ENCODE measurements around the gene SELENOI.
A peak's percentile ranks its signal among the peaks of the same experiment; 100 is the strongest.
"Not testable (repeated sequence)": the region's sequence is repeated elsewhere in the genome, so short reads cannot be mapped to it uniquely, and the experiment has no call there.

The SELENOI gene

GRCh38 chr2:26330114-26330549 is 15.8 kb upstream of the SELENOI start:
- 0% methylated on average over 5 of the region's 7 CpGs for WGBS
- H3K4ac ChIP-seq (ENCODE audit: low read depth in 1 of 2, low read length in 2 of 2), result no peak overlapping the region

GRCh38 chr2:26330604-26331003 is 15.3 kb upstream of the SELENOI start:
- Histone ChIP-seq H3K14ac (ENCODE audit: low read length in 2 of 2) (no peak overlapping the region), H3K9ac (ENCODE audit: low read length) (peak overlapping the region; percentile 18)
- whole genome bisulfite sequencing, result no CpG with 5 or more reads among the region's 3 CpGs

More at GRCh38 chr2:26330114-26330549, 15.8 kb upstream of the SELENOI start:
- H4K91ac ChIP-seq (ENCODE audit: low read length), result no peak overlapping the region
- peak; percentile 85 for DNase-seq
- H2AK5ac ChIP-seq (ENCODE audit: low read length, severe bottlenecking), result no peak overlapping the region
- H2BK15ac ChIP-seq (ENCODE audit: low read depth, poor library complexity, severe bottlenecking), result no peak overlapping the region
- no peaks in the 10 kb centered on the region for H3K9me3 ChIP-seq (ENCODE audit: control insufficient read depth, low read length)
- H3K14ac ChIP-seq (ENCODE audit: low read length in 2 of 2), result no peak overlapping the region
- no peak overlapping the region for H2BK12ac ChIP-seq (ENCODE audit: low read length in 2 of 2)
- H3K4me2 ChIP-seq (ENCODE audit: low read length, poor library complexity, severe bottlenecking), result no peak overlapping the region
- peak overlapping the region; percentile 55 for H4K8ac ChIP-seq (ENCODE audit: low read length)
- no peaks in the 10 kb centered on the region for H3K27me3 ChIP-seq (ENCODE audit: control insufficient read depth in 1 of 2, insufficient read depth in 1 of 2, low read length in 2 of 2)
- no peaks in the 10 kb centered on the region for H3K79me1 ChIP-seq (replicated peaks; ENCODE audit: low read length, poor library complexity, severe bottlenecking)
- H3K18ac ChIP-seq (ENCODE audit: low read depth in 1 of 2, low read length in 2 of 2), result no peak overlapping the region
- no peak overlapping the region for H2BK5ac ChIP-seq (ENCODE audit: low read depth, low read length, poor library complexity, severe bottlenecking)
- no peak overlapping the region for H2AFZ ChIP-seq (ENCODE audit: low read depth, low read length)
- H3K4me1 ChIP-seq (ENCODE audit: control insufficient read depth, insufficient read depth, low read depth, low read length), result no peaks in the 10 kb centered on the region
- no peak overlapping the region for H3K23ac ChIP-seq (ENCODE audit: low read length in 2 of 2)
- no peak overlapping the region for H3K4me3 ChIP-seq (ENCODE audit: insufficient read depth in 1 of 2, low read depth in 1 of 2, low read length in 2 of 2)
- no peak overlapping the region for H2BK120ac ChIP-seq (ENCODE audit: low read depth, low read length)
- no peaks in the 10 kb centered on the region for H3K36me3 ChIP-seq (ENCODE audit: control insufficient read depth in 1 of 2, insufficient read depth in 2 of 2, low read depth in 1 of 2, low read length in 2 of 2)
- H3K9ac ChIP-seq (ENCODE audit: low read length), result peak overlapping the region; percentile 32
- no peak overlapping the region for H3K27ac ChIP-seq (ENCODE audit: low read length, poor library complexity, severe bottlenecking)

GRCh38 chr2:26331321-26331720 is 14.6 kb upstream of the SELENOI start:
- H3K27ac ChIP-seq (ENCODE audit: low read length, poor library complexity, severe bottlenecking); H3K79me1 ChIP-seq (replicated peaks; ENCODE audit: low read length, poor library complexity, severe bottlenecking); H3K9me3 ChIP-seq (ENCODE audit: control insufficient read depth, low read length); H4K8ac ChIP-seq (ENCODE audit: low read length); H3K4me3 ChIP-seq (ENCODE audit: insufficient read depth in 1 of 2, low read depth in 1 of 2, low read length in 2 of 2); H2BK120ac ChIP-seq (ENCODE audit: low read depth, low read length); H2AFZ ChIP-seq (ENCODE audit: low read depth, low read length); H3K4ac ChIP-seq (ENCODE audit: low read depth in 1 of 2, low read length in 2 of 2); H3K9ac ChIP-seq (ENCODE audit: low read length); H3K4me1 ChIP-seq (ENCODE audit: control insufficient read depth, insufficient read depth, low read depth, low read length); H2AK5ac ChIP-seq (ENCODE audit: low read length, severe bottlenecking); H3K18ac ChIP-seq (ENCODE audit: low read depth in 1 of 2, low read length in 2 of 2); H3K27me3 ChIP-seq (ENCODE audit: control insufficient read depth in 1 of 2, insufficient read depth in 1 of 2, low read length in 2 of 2); H3K14ac ChIP-seq (ENCODE audit: low read length in 2 of 2); H3K4me2 ChIP-seq (ENCODE audit: low read length, poor library complexity, severe bottlenecking); H3K36me3 ChIP-seq (ENCODE audit: control insufficient read depth in 1 of 2, insufficient read depth in 2 of 2, low read depth in 1 of 2, low read length in 2 of 2); H3K23ac ChIP-seq (ENCODE audit: low read length in 2 of 2); H2BK15ac ChIP-seq (ENCODE audit: low read depth, poor library complexity, severe bottlenecking); H4K91ac ChIP-seq (ENCODE audit: low read length); H2BK12ac ChIP-seq (ENCODE audit: low read length in 2 of 2); DNase-seq; H2BK5ac ChIP-seq (ENCODE audit: low read depth, low read length, poor library complexity, severe bottlenecking): not testable (repeated sequence)
- 100% methylated on average over 5 of the region's 8 CpGs for WGBS

More at GRCh38 chr2:26330604-26331003, 15.3 kb upstream of the SELENOI start:
- Histone ChIP-seq H2BK5ac (ENCODE audit: low read depth, low read length, poor library complexity, severe bottlenecking) (no peak overlapping the region), H3K4ac (ENCODE audit: low read depth in 1 of 2, low read length in 2 of 2) (no peak overlapping the region), H2BK15ac (ENCODE audit: low read depth, poor library complexity, severe bottlenecking) (no peak overlapping the region), H3K4me1 (ENCODE audit: control insufficient read depth, insufficient read depth, low read depth, low read length) (no peaks in the 10 kb centered on the region), H2AFZ (ENCODE audit: low read depth, low read length) (no peak overlapping the region), H3K4me2 (ENCODE audit: low read length, poor library complexity, severe bottlenecking) (no peak overlapping the region), H4K91ac (ENCODE audit: low read length) (no peak overlapping the region), H4K8ac (ENCODE audit: low read length) (no peak overlapping the region), H2BK120ac (ENCODE audit: low read depth, low read length) (no peak overlapping the region), H3K4me3 (ENCODE audit: insufficient read depth in 1 of 2, low read depth in 1 of 2, low read length in 2 of 2) (no peak overlapping the region), H2AK5ac (ENCODE audit: low read length, severe bottlenecking) (no peak overlapping the region), H3K9me3 (ENCODE audit: control insufficient read depth, low read length) (no peaks in the 10 kb centered on the region), H3K23ac (ENCODE audit: low read length in 2 of 2) (no peak overlapping the region), H3K27ac (ENCODE audit: low read length, poor library complexity, severe bottlenecking) (no peak overlapping the region), H3K79me1 (replicated peaks; ENCODE audit: low read length, poor library complexity, severe bottlenecking) (no peaks in the 10 kb centered on the region), H2BK12ac (ENCODE audit: low read length in 2 of 2) (no peak overlapping the region), H3K36me3 (ENCODE audit: control insufficient read depth in 1 of 2, insufficient read depth in 2 of 2, low read depth in 1 of 2, low read length in 2 of 2) (no peaks in the 10 kb centered on the region), H3K18ac (ENCODE audit: low read depth in 1 of 2, low read length in 2 of 2) (no peak overlapping the region), H3K27me3 (ENCODE audit: control insufficient read depth in 1 of 2, insufficient read depth in 1 of 2, low read length in 2 of 2) (no peaks in the 10 kb centered on the region)
- no peak for DNase-seq

GRCh38 chr2:26333293-26333692 is 12.7 kb upstream of the SELENOI start:
- no peak overlapping the region for H3K27ac ChIP-seq (ENCODE audit: low read length, poor library complexity, severe bottlenecking)
- H2AK5ac ChIP-seq (ENCODE audit: low read length, severe bottlenecking), result no peak overlapping the region
- no peaks in the 10 kb centered on the region for H3K9me3 ChIP-seq (ENCODE audit: control insufficient read depth, low read length)
- H4K91ac ChIP-seq (ENCODE audit: low read length), result no peak overlapping the region
- H3K4ac ChIP-seq (ENCODE audit: low read depth in 1 of 2, low read length in 2 of 2), result no peak overlapping the region
- H3K23ac ChIP-seq (ENCODE audit: low read length in 2 of 2), result no peak overlapping the region
- DNase-seq, result no peak
- H2BK15ac ChIP-seq (ENCODE audit: low read depth, poor library complexity, severe bottlenecking), result no peak overlapping the region
- H3K79me1 ChIP-seq (replicated peaks; ENCODE audit: low read length, poor library complexity, severe bottlenecking), result no peaks in the 10 kb centered on the region
- no peak overlapping the region for H3K9ac ChIP-seq (ENCODE audit: low read length)
- WGBS, result 56% methylated on average over 2 of the region's 2 CpGs
- H2BK12ac ChIP-seq (ENCODE audit: low read length in 2 of 2), result no peak overlapping the region
- no peak overlapping the region for H4K8ac ChIP-seq (ENCODE audit: low read length)
- no peaks in the 10 kb centered on the region for H3K27me3 ChIP-seq (ENCODE audit: control insufficient read depth in 1 of 2, insufficient read depth in 1 of 2, low read length in 2 of 2)
- H3K18ac ChIP-seq (ENCODE audit: low read depth in 1 of 2, low read length in 2 of 2), result no peak overlapping the region
- no peak overlapping the region for H2AFZ ChIP-seq (ENCODE audit: low read depth, low read length)
- no peak overlapping the region for H3K14ac ChIP-seq (ENCODE audit: low read length in 2 of 2)
- H2BK5ac ChIP-seq (ENCODE audit: low read depth, low read length, poor library complexity, severe bottlenecking), result no peak overlapping the region
- no peak overlapping the region for H3K4me3 ChIP-seq (ENCODE audit: insufficient read depth in 1 of 2, low read depth in 1 of 2, low read length in 2 of 2)
- no peaks in the 10 kb centered on the region for H3K4me1 ChIP-seq (ENCODE audit: control insufficient read depth, insufficient read depth, low read depth, low read length)
- H3K4me2 ChIP-seq (ENCODE audit: low read length, poor library complexity, severe bottlenecking), result no peak overlapping the region
- no peaks in the 10 kb centered on the region for H3K36me3 ChIP-seq (ENCODE audit: control insufficient read depth in 1 of 2, insufficient read depth in 2 of 2, low read depth in 1 of 2, low read length in 2 of 2)
- H2BK120ac ChIP-seq (ENCODE audit: low read depth, low read length), result no peak overlapping the region

Data from mesenchymal stem cell (in vitro differentiated cells and primary cell).